Heart left ventricle (tissue), 16 donors: Measurements from ENCODE around the gene CHD8. TPM values are rescaled to one million over a fixed set of nuclear protein-coding genes. Genes with fewer than 3 reads are reported as not detected.
A peak's percentile ranks its signal among the peaks of the same experiment; 100 is the strongest.

Experiments
- ATAC-seq, 4 donors: fragments of 200-7000 bp; cut with Tn5 transposase; one replicate each; pipeline ENCODE4 v1.9.1; 2020 to 2022; ENCODE audit warnings: moderate library complexity in 4 of 4, mild to moderate bottlenecking in 3 of 4, moderate number of reproducible peaks in 1 of 4
- DNase-seq, 5 donors: peaks; one replicate each; pipeline ENCODE4 v3.0.0-alpha.2; 2020
- H3K27ac ChIP-seq, 12 donors: fragments of 200-600 bp; sonication (generic) in 4 of 12; one replicate each; pipeline versions ENCODE4 v1.5.0 to v1.8.0; 2016 to 2022; ENCODE audit warnings: mild to moderate bottlenecking in 2 of 12
- H3K27me3 ChIP-seq, 9 donors: fragments of 200-600 bp; sonication (generic) in 2 of 9; one replicate each; pipeline versions ENCODE4 v1.5.1 to v1.8.0; 2016 to 2022; ENCODE audit warnings: mild to moderate bottlenecking in 3 of 9
- H3K36me3 ChIP-seq, 9 donors: fragments of 200-600 bp; sonication (generic) in 2 of 9; one replicate each; pipeline versions ENCODE4 v1.5.0 to v1.8.0; 2018 to 2022; ENCODE audit warnings: mild to moderate bottlenecking in 2 of 9
- H3K4me1 ChIP-seq, 12 donors: fragments of 200-600 bp; sonication (generic) in 4 of 12; one replicate each; pipeline versions ENCODE4 v1.5.0 to v1.8.0; 2016 to 2022; ENCODE audit warnings: mild to moderate bottlenecking in 3 of 12
- H3K4me3 ChIP-seq, 12 donors: fragments of 200-600 bp; sonication (generic) in 4 of 12; one replicate each; pipeline versions ENCODE4 v1.5.0 to v1.8.0; 2017 to 2022; ENCODE audit warnings: mild to moderate bottlenecking in 9 of 12, moderate library complexity in 4 of 12
- H3K9me3 ChIP-seq, 12 donors: fragments of 200-600 bp; sonication (generic) in 4 of 12; one replicate each; pipeline versions ENCODE4 v1.5.0 to v1.8.0; 2016 to 2022; ENCODE audit warnings: mild to moderate bottlenecking in 1 of 12
- POLR2A ChIP-seq, 2 donors: fragments of 450-650 bp; IDR thresholded peaks; one replicate each; pipeline ENCODE4 v1.6.1; 2017; ENCODE audit warnings: antibody characterized with exemption in 2 of 2, mild to moderate bottlenecking in 2 of 2, moderate library complexity in 2 of 2
- WGBS, 4 donors: extraction: QIAGEN DNeasy Blood & Tissue Kit in 2 of 4; methylation state at CpG; one replicate each; pipeline versions ENCODE4 v1.1.5 to v1.1.7; 2013 to 2018; 5-methylcytosine and 5-hydroxymethylcytosine counted together
- intact Hi-C, 10 donors: fragments of 100-400 bp; cut with DNase I; formaldehyde crosslinking; loops; one replicate each; pipeline versions ENCODE4 v1.11.1 to v1.14.2; 2022
- polyA plus RNA-seq, 2 donors: library from polyadenylated mRNA; stranded (reverse); fragments of 200-250 nt; gene quantifications; one replicate each; pipeline ENCODE4 v1.2.3, GENCODE V29; 2013
- total RNA-seq, 9 donors: library from RNA; depleted of rRNA in 2 of 9; stranded (reverse); fragments of >200 nt in 2 of 9; fragmentation: NEBNext Ultra II Directional in 3 of 9; extraction: Animal tissue kit (Norgen Biotek cat#: 25700) in 3 of 9; gene quantifications; one replicate each; pipeline versions ENCODE4 v1.1.0 to v1.2.4, GENCODE V29; 2016 to 2023
- TF ChIP-seq, protein P1 (sequence below), 12 donors: fragments of 200-600 bp; sonication (generic) in 4 of 12; IDR thresholded peaks; one replicate each; pipeline versions ENCODE4 v1.5.0 to v1.8.0; 2018 to 2022; ENCODE audit warnings: antibody characterized with exemption in 12 of 12, mild to moderate bottlenecking in 5 of 12
- donor health status: ischemic (EF 13 %, LVEDD 7.1; RV severe dilation, severe dysfunction).
- donor health status: healthy with polysubstance abuse.
- donor health status: DM: no; HTN: yes; CAD: no.
- donor health status: DM: no; HTN: no; CAD: no.
- donor health status: ischemic (EF 25% LVEDD 6.9; RV normal size, moderate dysfunction).
- donor health status: ischemic (EF 25% LVEDD 5.7; RV mildly dilated, moderate dysfunction).
- donor health status: healthy.
- donor health status: DM: yes; HTN: yes; CAD: no.
- donor health status: ischemic (EF 35%, LVEDD 5.7; RV mildly dilated, moderate dysfunction).
- donor health status: nonischemic (EF 11% LVEDD 7.7; RV severe dilation, severe dysfunction).
- donor health status: DM: yes; HTN: yes; CAD: no.
- donor health status: PGD.
- donor health status: ischemic (EF 29% LVEDD 5.4; RV normal size, mild dysfunction).
- donor health status: nonischemic (EF 23%, LVEDD 6.1; RV moderate dilation, normal function).

The CHD8 gene
- total and polyA plus RNA-seq, 11 donors: 19.0 to 56.9 (median 35.7) TPM

DNA sequence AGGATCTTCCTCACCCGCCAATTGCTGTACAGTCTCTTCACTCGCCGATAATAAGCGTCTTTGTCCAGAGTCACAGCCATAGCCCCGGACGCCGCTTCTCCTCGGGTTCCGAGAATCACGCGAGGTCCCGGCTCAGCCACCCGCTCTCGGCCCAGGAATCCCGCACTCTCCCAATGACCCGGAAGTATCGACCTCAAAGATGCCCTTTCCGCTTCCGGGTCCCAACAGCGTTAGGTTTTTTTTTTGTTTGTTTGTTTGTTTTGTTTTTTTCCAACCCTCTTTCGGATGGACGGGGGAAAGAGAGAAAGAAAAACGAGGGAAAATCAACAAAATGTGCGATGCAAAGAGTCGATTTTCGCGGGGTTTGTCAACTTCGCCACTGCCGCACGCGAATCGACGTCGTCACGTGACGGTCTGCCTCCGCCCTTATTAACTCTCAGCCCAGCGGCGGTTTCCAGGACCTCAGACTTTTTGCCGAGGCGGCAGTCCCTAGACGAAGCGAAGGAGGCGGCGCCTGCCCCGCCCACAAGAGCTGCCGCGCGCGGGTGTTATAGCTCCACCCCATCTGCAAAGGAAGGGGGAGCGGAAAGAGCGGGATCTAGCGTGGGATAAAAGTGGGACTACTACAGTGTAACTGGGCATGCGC lies 72.0 kb downstream of the CHD8 start, which contains the start of gene SUPT16H:
Gene SUPT16H, minus strand, starts transcription at position 172 of the 646 bp plus-strand sequence. Its CDS starts 92 bp downstream, at position 80.
- peaks cover 0 to 48% (median 29%) of the 10 kb centered on the region in 12 donors for H3K4me1 ChIP-seq

DNA sequence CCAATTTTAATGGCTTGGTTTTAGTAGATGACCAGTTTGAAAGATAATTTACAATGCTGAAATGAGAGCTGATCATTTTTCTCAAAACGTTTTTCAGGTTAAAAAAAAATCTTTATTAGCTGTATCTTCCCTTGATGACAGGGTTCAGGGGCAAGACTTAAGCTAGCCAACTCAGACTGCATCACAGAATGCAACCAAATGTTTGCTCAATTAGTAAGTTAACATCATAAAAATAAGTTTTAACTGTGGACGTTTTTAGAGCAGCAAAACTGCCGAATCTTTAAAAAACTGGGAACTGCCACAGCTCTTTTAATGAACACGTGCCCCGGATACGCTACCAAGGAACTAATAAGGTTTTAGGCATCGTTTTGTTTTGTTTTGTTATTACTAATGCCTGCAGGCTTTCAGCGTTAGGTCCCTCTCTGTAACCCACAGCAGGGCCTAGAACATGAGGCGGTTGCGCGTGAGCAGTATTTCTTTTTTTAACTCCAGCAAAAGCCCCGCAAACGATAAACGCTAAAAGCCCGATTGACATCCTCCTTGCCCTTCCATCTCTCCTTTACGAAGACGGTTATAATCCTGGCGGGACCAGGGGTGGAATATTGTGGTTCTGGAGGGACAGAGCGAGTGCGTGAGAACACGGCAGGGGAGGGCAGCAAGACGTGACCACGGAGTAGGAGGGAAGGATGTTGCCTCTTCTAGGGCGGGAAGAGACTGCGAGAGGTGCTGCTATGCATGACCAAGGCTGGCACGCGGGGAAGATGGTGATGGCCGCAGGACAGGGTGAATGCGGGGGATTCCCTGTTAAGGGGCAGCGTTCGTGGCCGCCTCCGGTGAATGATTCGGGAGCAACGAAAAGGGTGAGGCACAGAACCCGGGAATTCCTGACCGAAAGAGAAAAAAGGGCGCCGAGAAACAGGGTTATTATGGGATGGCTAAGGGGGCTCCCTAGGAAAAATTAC lies 72.8 kb downstream of the CHD8 start:
- intact Hi-C loops: loop anchor here in 9 of 10 donors (2.0 to 10.0 kb wide), 9 partner anchors 94 to 698 kb away; partner anchors contain the start of genes HNRNPC (in 4 of the 9), ANG (in 1 of the 9), METTL3 (in 1 of the 9) and RAB2B (in 1 of the 9)
- Histone ChIP-seq H3K4me3 (peak overlapping the region; percentile 63 to 97 (median 71)), H3K9me3 (no peaks in the 10 kb centered on the region), H3K27ac (peak overlapping the region; percentile 29 to 97 (median 90)), H3K36me3 (peaks cover 0 to 39% (median 24%) of the 10 kb centered on the region in 9 donors), H3K4me1 (peaks cover 0 to 51% (median 29%) of the 10 kb centered on the region in 12 donors), H3K27me3 (no peaks in the 10 kb centered on the region)
- 0 to 1% (median 1%) methylated on average over 39 of the region's 39 CpGs for WGBS, 4 donors
- DNase-seq: peak in 4 of 5 donors; percentile 24 to 41 (median 40)
- ATAC-seq: peak; percentile 11 to 46 (median 40)
- TF ChIP-seq, protein P1, sequence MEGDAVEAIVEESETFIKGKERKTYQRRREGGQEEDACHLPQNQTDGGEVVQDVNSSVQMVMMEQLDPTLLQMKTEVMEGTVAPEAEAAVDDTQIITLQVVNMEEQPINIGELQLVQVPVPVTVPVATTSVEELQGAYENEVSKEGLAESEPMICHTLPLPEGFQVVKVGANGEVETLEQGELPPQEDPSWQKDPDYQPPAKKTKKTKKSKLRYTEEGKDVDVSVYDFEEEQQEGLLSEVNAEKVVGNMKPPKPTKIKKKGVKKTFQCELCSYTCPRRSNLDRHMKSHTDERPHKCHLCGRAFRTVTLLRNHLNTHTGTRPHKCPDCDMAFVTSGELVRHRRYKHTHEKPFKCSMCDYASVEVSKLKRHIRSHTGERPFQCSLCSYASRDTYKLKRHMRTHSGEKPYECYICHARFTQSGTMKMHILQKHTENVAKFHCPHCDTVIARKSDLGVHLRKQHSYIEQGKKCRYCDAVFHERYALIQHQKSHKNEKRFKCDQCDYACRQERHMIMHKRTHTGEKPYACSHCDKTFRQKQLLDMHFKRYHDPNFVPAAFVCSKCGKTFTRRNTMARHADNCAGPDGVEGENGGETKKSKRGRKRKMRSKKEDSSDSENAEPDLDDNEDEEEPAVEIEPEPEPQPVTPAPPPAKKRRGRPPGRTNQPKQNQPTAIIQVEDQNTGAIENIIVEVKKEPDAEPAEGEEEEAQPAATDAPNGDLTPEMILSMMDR (IDR thresholded peaks at IDR 0.05): no peak
- TF ChIP-seq POLR2A (IDR thresholded peaks at IDR 0.05): no peak

More for the DNA sequence above, 72.0 kb downstream of the CHD8 start, which contains the start of gene SUPT16H:
- DNase-seq: peak; percentile 95 to 98 (median 97)
- intact Hi-C loops: loop anchor here in 9 of 10 donors (1.0 to 10.0 kb wide), 12 partner anchors 72 to 699 kb away; partner anchors contain the start of genes HNRNPC (in 5 of the 9), ANG (in 1 of the 9), CHD8 (in 1 of the 9) and METTL3 (in 1 of the 9)
- peaks cover 0 to 45% (median 30%) of the 10 kb centered on the region in 9 donors for H3K36me3 ChIP-seq
- peak within 1 kb of the TSS; percentile 29 to 97 (median 90) for H3K27ac ChIP-seq
- H3K9me3 ChIP-seq: no peaks in the 10 kb centered on the region
- 0% methylated on average over 54 of the region's 54 CpGs for WGBS, 4 donors
- H3K27me3 ChIP-seq: no peaks in the 10 kb centered on the region
- TF ChIP-seq, protein P1 (IDR thresholded peaks at IDR 0.05): peak in 1 of 12 donors; percentile 12
- TF ChIP-seq POLR2A (IDR thresholded peaks at IDR 0.05): no peak
- H3K4me3 ChIP-seq: peak within 1 kb of the TSS; percentile 63 to 97 (median 71)
- ATAC-seq: peak; percentile 98 to 99 (median 98)

DNA sequence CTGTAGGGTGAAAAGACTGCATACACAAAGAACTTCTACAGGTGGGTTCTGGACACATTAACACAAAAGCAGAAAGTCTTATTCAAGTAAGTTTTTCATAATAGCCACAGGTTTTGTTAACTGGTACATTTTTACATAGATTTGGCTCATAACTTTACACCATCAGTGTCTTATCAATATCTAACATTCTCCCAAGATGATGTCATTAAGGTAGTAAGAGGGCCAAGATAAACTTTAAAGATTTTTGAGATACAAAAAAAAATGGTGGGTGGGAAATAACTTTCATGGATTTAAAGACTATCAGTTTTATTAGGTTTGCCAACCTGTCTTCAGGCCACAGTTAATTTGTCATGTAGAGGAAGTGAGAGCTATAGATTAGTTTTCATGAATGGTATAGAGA lies 73.8 kb downstream of the CHD8 start:
- H3K27ac ChIP-seq: no peak overlapping the region
- H3K27me3 ChIP-seq: no peaks in the 10 kb centered on the region
- H3K4me1 ChIP-seq: peaks cover 0 to 51% (median 29%) of the 10 kb centered on the region in 12 donors
- H3K9me3 ChIP-seq: no peaks in the 10 kb centered on the region
- intact Hi-C loops: loop anchor here in 9 of 10 donors (2.0 to 10.0 kb wide), 9 partner anchors 95 to 697 kb away; partner anchors contain the start of genes HNRNPC (in 4 of the 9), ANG (in 1 of the 9), METTL3 (in 1 of the 9) and RAB2B (in 1 of the 9)
- DNase-seq (no peak), ATAC-seq (no peak)
- H3K4me3 ChIP-seq: peak overlapping the region in 2 of 12 donors; percentile 73 to 84
- peaks cover 0 to 34% (median 19%) of the 10 kb centered on the region in 9 donors for H3K36me3 ChIP-seq
- TF ChIP-seq, protein P1 (IDR thresholded peaks at IDR 0.05): no peak
- TF ChIP-seq POLR2A (IDR thresholded peaks at IDR 0.05): no peak
